Measurements from ENCODE around the gene ZNF598.

Gene ZNF598

DNA sequence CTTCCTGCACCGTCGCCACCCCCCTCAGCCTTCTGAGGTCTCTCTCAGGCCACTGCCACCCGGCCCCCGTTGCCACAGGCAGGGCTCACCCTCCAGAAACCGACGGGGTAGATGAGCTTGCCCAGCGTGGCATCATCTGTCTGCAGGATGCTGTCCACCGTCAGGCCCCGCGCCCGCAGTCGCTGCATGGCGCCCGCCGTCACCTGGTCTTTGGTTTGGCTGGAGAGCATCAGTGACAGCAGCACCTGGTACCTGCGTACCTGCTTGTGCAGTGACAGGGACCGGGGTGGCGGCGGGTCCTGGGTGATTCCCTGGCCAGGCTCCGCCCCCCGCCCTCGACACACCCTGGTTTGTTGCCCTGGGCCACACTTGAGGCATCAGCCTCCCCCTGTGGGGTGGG lies 34.9 kb upstream of the ZNF598 start:
- DNase-seq = no peak
- ATAC-seq = no peak
- Mint-ChIP-seq H3K4me3 (no peak overlapping the region), H3K4me1 (peaks cover 23% of the 10 kb centered on the region), H3K9me3 (no peaks in the 10 kb centered on the region), H3K36me3 (ENCODE audit: low read depth) (peaks cover 2% of the 10 kb centered on the region), H3K27me3 (no peaks in the 10 kb centered on the region), H3K27ac (no peak overlapping the region)

DNA sequence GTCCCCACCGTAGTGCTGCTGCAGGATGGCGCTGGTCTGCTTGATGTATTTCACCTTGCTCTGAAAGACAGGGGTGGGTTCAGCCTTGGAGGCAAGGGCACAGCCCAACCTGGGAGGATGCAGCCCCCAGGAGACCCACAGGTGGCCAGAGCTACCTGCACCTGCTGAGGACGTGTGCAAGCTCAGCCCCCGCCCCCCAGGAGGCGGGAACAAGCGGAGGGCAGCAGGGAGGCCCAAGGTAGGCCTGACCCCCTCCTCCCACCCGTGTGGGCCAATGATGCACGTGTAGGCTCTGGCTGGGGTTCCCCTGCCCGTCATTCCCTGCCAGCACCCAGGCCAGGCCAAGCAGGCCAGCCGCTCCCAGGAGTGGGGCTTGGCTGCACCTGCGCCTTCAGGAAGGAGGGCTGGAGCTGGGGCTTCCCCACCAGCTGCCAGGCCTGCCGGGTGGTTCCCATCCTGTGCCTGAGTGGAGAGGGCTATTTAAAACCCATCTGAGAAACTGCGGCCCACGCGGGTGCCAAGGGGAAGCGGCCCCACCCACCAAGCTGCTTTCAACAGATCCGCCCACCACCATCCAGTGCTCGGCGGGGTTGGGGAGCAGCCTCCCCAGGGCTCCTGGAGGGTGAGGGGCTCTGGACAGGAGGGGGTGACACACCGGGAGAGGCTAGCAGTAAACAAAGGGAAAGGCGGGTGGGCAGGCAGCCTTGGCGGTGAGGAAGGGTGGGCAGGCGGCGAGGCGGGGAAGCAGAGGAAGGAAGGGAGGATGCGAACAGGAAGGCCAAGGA lies 34.2 kb upstream of the ZNF598 start:
- no peak overlapping the region for H3K4me3 Mint-ChIP-seq
- H3K27ac Mint-ChIP-seq = no peak overlapping the region
- H3K27me3 Mint-ChIP-seq = no peaks in the 10 kb centered on the region
- DNase-seq (no peak), ATAC-seq (no peak)
- H3K4me1 Mint-ChIP-seq = peaks cover 18% of the 10 kb centered on the region
- H3K9me3 Mint-ChIP-seq = no peaks in the 10 kb centered on the region
- H3K36me3 Mint-ChIP-seq (ENCODE audit: low read depth) = peaks cover 2% of the 10 kb centered on the region

DNA sequence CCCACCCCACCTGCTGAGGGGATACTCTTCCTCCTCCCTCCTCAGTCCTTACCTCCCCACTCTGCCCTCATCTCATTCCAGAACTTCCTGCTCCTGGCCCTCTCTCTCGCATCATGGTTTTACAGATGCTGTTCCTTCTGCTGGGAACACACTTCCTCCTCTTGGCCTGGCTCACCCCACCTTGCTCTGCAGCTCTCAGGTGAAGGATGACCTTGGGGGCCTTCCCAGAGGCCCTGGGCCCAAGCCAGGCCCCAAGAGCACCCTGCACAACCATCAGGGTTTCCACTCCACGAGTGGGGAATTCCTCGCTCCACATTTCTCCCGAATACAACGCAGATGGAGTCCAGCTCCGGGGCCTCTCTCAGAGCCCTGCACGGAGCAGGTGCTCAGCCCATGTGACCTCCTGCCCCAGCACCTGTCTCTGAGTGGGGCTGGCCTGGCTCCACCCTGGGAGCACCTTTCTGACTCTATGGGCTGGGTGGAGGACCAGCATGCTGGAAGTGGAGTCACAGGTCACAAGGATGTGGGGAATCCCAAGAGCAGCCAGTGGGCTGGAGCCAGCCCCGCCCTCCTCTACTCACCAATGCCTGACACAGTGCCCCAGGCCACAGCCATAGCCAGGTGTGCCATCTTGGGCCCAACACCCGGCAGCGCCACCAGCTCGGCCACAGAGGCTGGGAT lies 33.5 kb upstream of the ZNF598 start:
- Mint-ChIP-seq H3K27ac (no peak overlapping the region), H3K9me3 (no peaks in the 10 kb centered on the region), H3K4me1 (peaks cover 11% of the 10 kb centered on the region), H3K36me3 (ENCODE audit: low read depth) (peaks cover 2% of the 10 kb centered on the region), H3K4me3 (no peak overlapping the region), H3K27me3 (no peaks in the 10 kb centered on the region)
- no peak for ATAC-seq
- DNase-seq = no peak

- no peak for DNase-seq
- no peaks in the 10 kb centered on the region for H3K27me3 Mint-ChIP-seq
- no peak overlapping the region for H3K27ac Mint-ChIP-seq
- ATAC-seq = no peak
- peaks cover 2% of the 10 kb centered on the region for H3K36me3 Mint-ChIP-seq (ENCODE audit: low read depth)
- H3K4me3 Mint-ChIP-seq = no peak overlapping the region
- no peaks in the 10 kb centered on the region for H3K9me3 Mint-ChIP-seq
- H3K4me1 Mint-ChIP-seq = peaks cover 11% of the 10 kb centered on the region
Measured at GRCh38 chr16:2042171-2042985, 32.8 kb upstream of the ZNF598 start.

DNA sequence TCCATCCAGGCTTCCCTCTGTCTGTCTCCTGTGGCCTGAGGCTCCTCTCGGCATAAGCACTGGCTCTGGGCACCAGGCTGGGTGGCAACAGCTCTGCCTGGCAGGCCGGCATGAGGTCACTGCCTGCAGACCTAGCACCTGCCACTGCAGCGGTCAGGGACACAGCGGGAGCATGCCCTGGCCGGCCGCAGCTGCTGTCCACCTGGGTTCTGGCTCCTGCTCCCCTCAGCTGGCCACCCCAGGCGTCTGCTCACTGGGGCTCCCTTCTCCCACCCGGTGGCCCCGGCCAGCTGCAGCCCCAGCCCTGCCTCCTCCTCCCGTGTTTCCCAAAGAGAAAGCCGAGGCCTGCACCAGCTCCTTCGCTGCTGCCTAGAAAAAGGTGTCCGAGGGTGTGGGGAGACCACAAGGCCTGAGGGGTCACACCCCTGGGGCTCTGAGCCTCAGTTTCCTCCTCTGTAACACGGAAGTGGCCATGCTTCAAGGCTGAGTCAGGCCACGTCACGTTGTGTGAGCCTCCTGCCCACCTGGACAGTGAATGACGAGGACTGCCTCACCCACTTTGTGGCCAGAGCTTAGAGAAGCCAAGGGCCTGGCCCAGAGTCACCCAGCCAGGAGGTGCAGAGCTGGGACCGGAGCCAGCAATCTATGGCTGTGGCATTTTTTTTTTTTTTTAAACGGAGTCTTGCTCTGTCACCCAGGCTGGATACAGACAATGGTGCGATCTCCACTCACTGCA lies 31.3 kb upstream of the ZNF598 start:
- ATAC-seq = no peak
- Mint-ChIP-seq H3K4me1 (no peaks in the 10 kb centered on the region), H3K27me3 (no peaks in the 10 kb centered on the region), H3K9me3 (no peaks in the 10 kb centered on the region), H3K4me3 (no peak overlapping the region), H3K36me3 (ENCODE audit: low read depth) (peaks cover 2% of the 10 kb centered on the region), H3K27ac (no peak overlapping the region)
- no peak for DNase-seq

- Mint-ChIP-seq H3K27me3 (no peaks in the 10 kb centered on the region), H3K36me3 (ENCODE audit: low read depth) (peaks cover 2% of the 10 kb centered on the region)
Measured at GRCh38 chr16:2040041-2040786, 30.6 kb upstream of the ZNF598 start.

DNA sequence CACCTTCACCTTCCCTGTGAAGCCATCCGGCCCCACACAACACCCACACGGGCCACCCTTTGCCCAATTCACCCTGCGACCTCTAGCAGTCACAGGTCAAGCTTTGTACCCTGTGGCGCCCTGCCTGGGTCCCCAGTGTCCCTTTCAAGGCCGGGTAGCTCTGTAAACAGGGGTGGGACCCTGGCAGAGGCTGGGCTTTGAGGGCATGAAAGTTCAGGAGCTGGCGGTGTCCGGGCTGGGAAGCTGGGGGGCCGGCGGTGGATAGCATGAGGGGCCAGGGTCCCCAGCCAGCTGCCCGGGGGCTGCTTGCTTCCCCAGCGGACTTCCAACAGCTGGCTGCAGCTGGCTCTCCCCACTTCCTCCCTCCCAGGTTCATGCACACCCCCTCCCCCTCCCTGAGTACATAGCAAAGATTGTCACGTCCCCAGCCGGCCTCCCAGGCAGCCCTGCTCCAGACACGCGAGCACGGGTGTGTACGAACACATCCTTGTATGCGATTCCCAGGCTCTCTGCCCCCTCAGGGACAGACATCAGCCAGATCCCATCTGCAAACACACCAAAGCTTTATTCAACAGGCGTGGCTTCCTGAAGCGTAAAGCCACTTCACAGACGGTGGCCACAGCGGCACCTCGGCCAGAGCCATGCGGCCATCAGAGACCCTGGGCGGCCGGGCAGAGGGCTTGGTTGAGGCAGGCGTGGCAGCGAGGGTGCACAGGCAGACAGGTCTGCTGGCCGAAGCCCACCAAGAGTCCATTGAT lies 29.8 kb upstream of the ZNF598 start:
- peaks cover 2% of the 10 kb centered on the region for H3K36me3 Mint-ChIP-seq (ENCODE audit: low read depth)
- no peak overlapping the region for H3K4me3 Mint-ChIP-seq
- no peak overlapping the region for H3K27ac Mint-ChIP-seq
- H3K27me3 Mint-ChIP-seq = no peaks in the 10 kb centered on the region
- no peak for ATAC-seq
- no peaks in the 10 kb centered on the region for H3K9me3 Mint-ChIP-seq
- no peaks in the 10 kb centered on the region for H3K4me1 Mint-ChIP-seq
- DNase-seq = no peak

More at GRCh38 chr16:2040041-2040786, 30.6 kb upstream of the ZNF598 start:
- H3K4me1 Mint-ChIP-seq = no peaks in the 10 kb centered on the region
- ATAC-seq (no peak), DNase-seq (no peak)
- H3K9me3 Mint-ChIP-seq = no peaks in the 10 kb centered on the region
- no peak overlapping the region for H3K27ac Mint-ChIP-seq
- no peak overlapping the region for H3K4me3 Mint-ChIP-seq

DNA sequence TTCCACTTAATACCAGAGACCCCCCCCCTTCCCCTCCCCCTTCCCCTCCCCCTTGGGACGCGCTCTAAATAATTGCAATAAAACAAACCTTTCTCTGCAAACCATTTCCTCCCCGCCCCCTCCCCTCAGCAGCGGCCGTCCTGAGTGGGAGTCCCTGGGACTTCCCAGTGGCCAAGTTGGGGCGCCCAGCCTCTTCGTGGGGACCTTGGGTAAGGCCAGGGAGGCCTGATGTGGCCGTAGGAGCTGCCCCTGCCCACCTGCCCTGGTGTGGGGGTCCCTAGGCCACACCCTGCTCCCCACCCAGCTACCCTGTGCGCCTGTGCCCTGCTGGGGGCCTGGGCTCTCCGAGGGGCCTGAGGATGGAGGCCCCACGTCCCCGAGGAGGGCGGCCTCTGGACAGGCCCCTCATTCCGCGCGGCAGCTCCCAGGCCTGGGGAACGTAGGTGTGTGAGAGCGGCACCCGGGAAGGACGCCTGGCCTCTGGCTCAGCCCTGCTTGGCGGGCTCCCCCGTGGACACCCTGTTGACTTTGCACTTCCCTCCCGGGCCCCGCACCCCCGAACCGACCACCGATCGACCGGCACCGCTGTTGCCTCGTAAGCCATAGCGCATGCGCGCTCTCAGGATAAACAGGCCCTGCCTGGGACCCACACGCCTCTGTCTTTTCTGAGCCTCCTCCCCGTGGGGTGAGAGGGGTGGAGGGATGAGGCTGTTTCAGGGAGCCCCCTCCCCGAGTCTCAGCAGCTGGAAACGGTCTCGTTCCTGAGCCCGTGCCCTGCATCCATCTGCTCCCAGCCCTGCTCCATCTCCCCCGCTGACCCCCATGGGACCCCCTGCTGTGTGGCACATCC lies 29.0 kb upstream of the ZNF598 start:
- DNase-seq = no peak
- no peaks in the 10 kb centered on the region for H3K4me1 Mint-ChIP-seq
- no peak overlapping the region for H3K27ac Mint-ChIP-seq
- H3K36me3 Mint-ChIP-seq (ENCODE audit: low read depth) = peaks cover 2% of the 10 kb centered on the region
- H3K4me3 Mint-ChIP-seq = no peak overlapping the region
- ATAC-seq = no peak
- no peaks in the 10 kb centered on the region for H3K27me3 Mint-ChIP-seq
- H3K9me3 Mint-ChIP-seq = no peaks in the 10 kb centered on the region

DNA sequence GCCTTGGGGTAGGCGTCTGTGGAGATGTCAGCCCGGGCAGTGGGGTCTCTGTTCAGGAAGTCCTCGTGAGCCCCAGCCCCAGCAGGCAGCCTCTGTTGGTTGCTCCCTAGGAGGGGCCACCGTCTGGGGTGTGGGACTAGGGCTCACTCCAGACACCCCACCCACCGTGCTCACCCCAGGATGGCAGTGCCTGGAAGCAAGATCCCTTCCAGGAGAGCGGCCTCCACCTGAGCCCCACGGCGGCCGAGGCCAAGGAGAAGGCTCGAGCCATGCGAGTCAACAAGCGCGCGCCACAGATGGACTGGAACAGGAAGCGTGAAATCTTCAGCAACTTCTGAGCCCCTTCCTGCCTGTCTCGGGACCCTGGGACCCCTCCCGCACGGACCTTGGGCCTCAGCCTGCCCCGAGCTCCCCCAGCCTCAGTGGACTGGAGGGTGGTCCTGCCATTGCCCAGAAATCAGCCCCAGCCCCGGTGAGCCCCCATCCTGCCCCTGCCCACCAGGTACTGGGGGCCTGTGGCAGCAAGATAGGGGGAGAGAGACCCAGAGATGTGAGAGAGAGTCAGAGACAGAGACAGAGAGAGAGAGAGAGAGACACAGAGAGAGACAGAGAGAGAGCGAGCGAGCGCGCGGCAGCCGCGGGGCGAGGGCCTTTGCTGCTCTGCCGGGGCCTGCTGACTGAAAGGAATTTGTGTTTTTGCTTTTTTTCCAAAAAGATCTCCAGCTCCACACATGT lies 28.2 kb upstream of the ZNF598 start:
- H3K4me3 Mint-ChIP-seq = no peak overlapping the region
- no peaks in the 10 kb centered on the region for H3K9me3 Mint-ChIP-seq
- no peaks in the 10 kb centered on the region for H3K4me1 Mint-ChIP-seq
- no peaks in the 10 kb centered on the region for H3K27me3 Mint-ChIP-seq
- no peaks in the 10 kb centered on the region for H3K36me3 Mint-ChIP-seq (ENCODE audit: low read depth)
- no peak overlapping the region for H3K27ac Mint-ChIP-seq
- DNase-seq (no peak), ATAC-seq (no peak)

- no peak for ATAC-seq
Measured at GRCh38 chr16:2037115-2037514, 27.5 kb upstream of the ZNF598 start.

GRCh38 chr16:2036200-2036966 lies 26.8 kb upstream of the ZNF598 start:
- Mint-ChIP-seq H3K36me3 (ENCODE audit: low read depth) (no peaks in the 10 kb centered on the region), H3K27ac (no peak overlapping the region), H3K4me1 (no peaks in the 10 kb centered on the region), H3K4me3 (no peak overlapping the region), H3K27me3 (no peaks in the 10 kb centered on the region), H3K9me3 (no peaks in the 10 kb centered on the region)
- ATAC-seq (no peak), DNase-seq (no peak)

More at GRCh38 chr16:2037115-2037514, 27.5 kb upstream of the ZNF598 start:
- H3K36me3 Mint-ChIP-seq (ENCODE audit: low read depth) = no peaks in the 10 kb centered on the region
- H3K9me3 Mint-ChIP-seq = no peaks in the 10 kb centered on the region
- H3K4me1 Mint-ChIP-seq = no peaks in the 10 kb centered on the region
- no peak overlapping the region for H3K27ac Mint-ChIP-seq
- DNase-seq = no peak
- no peak overlapping the region for H3K4me3 Mint-ChIP-seq
- no peaks in the 10 kb centered on the region for H3K27me3 Mint-ChIP-seq

Data from activated naive CD8-positive, alpha-beta T cell treated with anti-CD3 and anti-CD28 coated beads, Interleukin-2, amount 50 U/mL, for 24 hours (primary cell).